ENCODE results near the gene ZDHHC7.

Gene ZDHHC7

GRCh38 chr16:84989749-84990620, 21.4 kb downstream of the ZDHHC7 start:
- no peak for DNase-seq

GRCh38 chr16:84988328-84989080, 22.8 kb downstream of the ZDHHC7 start:
- DNase-seq = no peak

- no peak for DNase-seq
These were observed 24.5 kb downstream of the ZDHHC7 start for GRCh38 chr16:84986879-84987278.

- DNase-seq = no peak
These were observed 25.2 kb downstream of the ZDHHC7 start for GRCh38 chr16:84986102-84986501.

- DNase-seq = peak; percentile 13
These were observed 26.0 kb downstream of the ZDHHC7 start for GRCh38 chr16:84985079-84986065.

GRCh38 chr16:84982434-84982833, 28.9 kb downstream of the ZDHHC7 start:
- no peak for DNase-seq

GRCh38 chr16:84979516-84979915, 31.8 kb downstream of the ZDHHC7 start:
- DNase-seq = no peak

- no peak for DNase-seq
These were observed 34.5 kb downstream of the ZDHHC7 start for GRCh38 chr16:84976644-84977400.

- DNase-seq = no peak
These were observed 35.8 kb downstream of the ZDHHC7 start for GRCh38 chr16:84975522-84975921.

GRCh38 chr16:84975066-84975465, 36.3 kb downstream of the ZDHHC7 start:
- DNase-seq = no peak

- DNase-seq = no peak
These were observed 37.4 kb downstream of the ZDHHC7 start for GRCh38 chr16:84973776-84974523.

- no peak for DNase-seq
These were observed 38.1 kb downstream of the ZDHHC7 start for GRCh38 chr16:84973236-84973635.

- DNase-seq = peak; percentile 34
These were observed 40.7 kb downstream of the ZDHHC7 start for GRCh38 chr16:84970447-84971127.

GRCh38 chr16:84967828-84968227, 43.5 kb downstream of the ZDHHC7 start:
- no peak for DNase-seq

GRCh38 chr16:84965428-84966415, 45.6 kb downstream of the ZDHHC7 start:
- no peak for DNase-seq

GRCh38 chr16:84964386-84965128, 46.8 kb downstream of the ZDHHC7 start:
- no peak for DNase-seq

GRCh38 chr16:84963066-84963465, 48.3 kb downstream of the ZDHHC7 start:
- no peak for DNase-seq

- DNase-seq = no peak
These were observed 50.4 kb downstream of the ZDHHC7 start for GRCh38 chr16:84960942-84961341.
